ENCODE results near the gene ZNF804B.
"Not testable (repeated sequence)": the region's sequence is repeated elsewhere in the genome, so short reads cannot be mapped to it uniquely, and the experiment has no call there.

Gene ZNF804B

GRCh38 chr7:89183712-89184111 lies 424.2 kb downstream of the ZNF804B start:
- no peaks in the 10 kb centered on the region for H3K9me3 ChIP-seq (ENCODE audit: control insufficient read depth, low read length)
- H3K36me3 ChIP-seq (ENCODE audit: control insufficient read depth, insufficient read depth, low read length), result no peaks in the 10 kb centered on the region
- H3K4me1 ChIP-seq (ENCODE audit: control insufficient read depth, insufficient read depth, low read length), result no peaks in the 10 kb centered on the region
- H3K27me3 ChIP-seq (ENCODE audit: control insufficient read depth, insufficient read depth, low read length, poor library complexity, severe bottlenecking), result no peaks in the 10 kb centered on the region
- H3K27ac ChIP-seq (ENCODE audit: insufficient read depth, low read depth, low read length, poor library complexity, severe bottlenecking), result no peak overlapping the region
- 66 to 68% methylated on average over 5 of the region's 5 CpGs for WGBS, 2 experiments
- no peak overlapping the region for H3K4me3 ChIP-seq (ENCODE audit: insufficient read depth, low read depth, low read length)

GRCh38 chr7:89200758-89201157 lies 441.3 kb downstream of the ZNF804B start:
- no peak overlapping the region for H3K27ac ChIP-seq (ENCODE audit: insufficient read depth, low read depth, low read length, poor library complexity, severe bottlenecking)
- H3K4me3 ChIP-seq (ENCODE audit: insufficient read depth, low read depth, low read length), result no peak overlapping the region
- WGBS, 2 experiments, result 89 to 90% methylated on average over 1 of the region's 2 CpGs
- no peaks in the 10 kb centered on the region for H3K4me1 ChIP-seq (ENCODE audit: control insufficient read depth, insufficient read depth, low read length)
- H3K27me3 ChIP-seq (ENCODE audit: control insufficient read depth, insufficient read depth, low read length, poor library complexity, severe bottlenecking), result no peaks in the 10 kb centered on the region
- H3K9me3 ChIP-seq (ENCODE audit: control insufficient read depth, low read length), result no peaks in the 10 kb centered on the region
- H3K36me3 ChIP-seq (ENCODE audit: control insufficient read depth, insufficient read depth, low read length), result no peaks in the 10 kb centered on the region

- WGBS, 2 experiments, result 62 to 72% methylated on average over 2 of the region's 2 CpGs
- no peaks in the 10 kb centered on the region for H3K4me1 ChIP-seq (ENCODE audit: control insufficient read depth, insufficient read depth, low read length)
- no peaks in the 10 kb centered on the region for H3K27me3 ChIP-seq (ENCODE audit: control insufficient read depth, insufficient read depth, low read length, poor library complexity, severe bottlenecking)
- H3K36me3 ChIP-seq (ENCODE audit: control insufficient read depth, insufficient read depth, low read length), result no peaks in the 10 kb centered on the region
- H3K27ac ChIP-seq (ENCODE audit: insufficient read depth, low read depth, low read length, poor library complexity, severe bottlenecking), result no peak overlapping the region
- no peaks in the 10 kb centered on the region for H3K9me3 ChIP-seq (ENCODE audit: control insufficient read depth, low read length)
- no peak overlapping the region for H3K4me3 ChIP-seq (ENCODE audit: insufficient read depth, low read depth, low read length)
Observed at GRCh38 chr7:89223900-89224395, 464.4 kb downstream of the ZNF804B start.

DNA sequence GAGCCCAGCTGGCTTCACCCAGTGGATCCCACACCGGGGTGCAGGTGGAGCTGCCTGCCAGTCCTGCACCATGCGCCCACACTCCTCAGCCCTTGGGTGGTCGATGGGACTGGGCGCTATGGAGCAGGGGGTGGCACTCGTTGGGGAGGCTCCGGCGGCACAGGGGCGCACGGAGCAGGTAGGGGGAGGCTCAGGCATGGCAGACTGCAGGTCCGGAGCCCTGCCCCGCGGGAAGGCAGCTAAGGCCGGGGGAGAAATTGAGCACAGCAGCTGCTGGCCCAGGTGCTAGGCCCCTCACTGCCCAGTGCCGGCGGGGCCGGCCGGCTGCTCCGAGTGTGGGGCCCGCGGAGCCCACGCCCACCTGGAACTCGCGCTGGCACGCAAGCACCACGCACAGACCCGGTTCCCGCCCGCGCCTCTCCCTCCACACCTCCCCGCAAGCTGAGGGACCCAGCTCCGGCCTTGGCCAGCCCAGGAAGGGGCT lies 469.2 kb downstream of the ZNF804B start:
- not testable (repeated sequence) for H3K36me3 ChIP-seq (ENCODE audit: control insufficient read depth, insufficient read depth, low read length); H3K9me3 ChIP-seq (ENCODE audit: control insufficient read depth, low read length); H3K4me1 ChIP-seq (ENCODE audit: control insufficient read depth, insufficient read depth, low read length); H3K4me3 ChIP-seq (ENCODE audit: insufficient read depth, low read depth, low read length); H3K27ac ChIP-seq (ENCODE audit: insufficient read depth, low read depth, low read length, poor library complexity, severe bottlenecking); H3K27me3 ChIP-seq (ENCODE audit: control insufficient read depth, insufficient read depth, low read length, poor library complexity, severe bottlenecking)
- 90 to 93% methylated on average over 31 of the region's 31 CpGs for WGBS, 2 experiments

- H3K36me3 ChIP-seq (ENCODE audit: control insufficient read depth, insufficient read depth, low read length), result no peaks in the 10 kb centered on the region
- H3K4me1 ChIP-seq (ENCODE audit: control insufficient read depth, insufficient read depth, low read length), result no peaks in the 10 kb centered on the region
- H3K4me3 ChIP-seq (ENCODE audit: insufficient read depth, low read depth, low read length), result no peak overlapping the region
- no peak overlapping the region for H3K27ac ChIP-seq (ENCODE audit: insufficient read depth, low read depth, low read length, poor library complexity, severe bottlenecking)
- H3K27me3 ChIP-seq (ENCODE audit: control insufficient read depth, insufficient read depth, low read length, poor library complexity, severe bottlenecking), result no peaks in the 10 kb centered on the region
- no peaks in the 10 kb centered on the region for H3K9me3 ChIP-seq (ENCODE audit: control insufficient read depth, low read length)
Observed at GRCh38 chr7:89238156-89238555, 478.7 kb downstream of the ZNF804B start.

GRCh38 chr7:89246196-89246595 lies 486.7 kb downstream of the ZNF804B start:
- Histone ChIP-seq H3K4me1 (ENCODE audit: control insufficient read depth, insufficient read depth, low read length) (no peaks in the 10 kb centered on the region), H3K4me3 (ENCODE audit: insufficient read depth, low read depth, low read length) (no peak overlapping the region), H3K36me3 (ENCODE audit: control insufficient read depth, insufficient read depth, low read length) (no peaks in the 10 kb centered on the region), H3K27me3 (ENCODE audit: control insufficient read depth, insufficient read depth, low read length, poor library complexity, severe bottlenecking) (no peaks in the 10 kb centered on the region), H3K9me3 (ENCODE audit: control insufficient read depth, low read length) (no peaks in the 10 kb centered on the region), H3K27ac (ENCODE audit: insufficient read depth, low read depth, low read length, poor library complexity, severe bottlenecking) (no peak overlapping the region)

GRCh38 chr7:89247207-89247606 lies 487.7 kb downstream of the ZNF804B start:
- Histone ChIP-seq H3K27ac (ENCODE audit: insufficient read depth, low read depth, low read length, poor library complexity, severe bottlenecking) (no peak overlapping the region), H3K9me3 (ENCODE audit: control insufficient read depth, low read length) (no peaks in the 10 kb centered on the region), H3K4me3 (ENCODE audit: insufficient read depth, low read depth, low read length) (no peak overlapping the region), H3K27me3 (ENCODE audit: control insufficient read depth, insufficient read depth, low read length, poor library complexity, severe bottlenecking) (no peaks in the 10 kb centered on the region), H3K4me1 (ENCODE audit: control insufficient read depth, insufficient read depth, low read length) (no peaks in the 10 kb centered on the region), H3K36me3 (ENCODE audit: control insufficient read depth, insufficient read depth, low read length) (no peaks in the 10 kb centered on the region)
- 91 to 98% methylated on average over 3 of the region's 3 CpGs for WGBS, 2 experiments

DNA sequence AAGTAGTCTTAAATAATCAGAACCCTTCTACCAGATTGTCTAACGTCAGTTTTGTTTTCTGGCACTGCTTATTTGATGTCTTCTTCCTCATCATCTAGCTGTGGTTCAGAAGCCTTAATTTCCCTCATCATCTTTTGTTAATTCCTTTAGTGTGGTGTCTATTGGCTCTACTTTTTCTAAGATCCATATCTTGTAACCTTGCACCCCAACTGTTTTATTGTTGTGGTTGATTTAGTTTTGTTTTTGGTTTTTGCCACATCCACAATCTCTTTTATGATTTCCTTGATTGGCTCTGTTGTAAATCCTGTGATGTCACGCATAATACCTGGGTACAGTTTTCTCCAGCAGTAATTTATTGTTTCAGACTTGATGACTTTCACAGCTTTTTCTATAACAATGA lies 499.6 kb downstream of the ZNF804B start:
- Histone ChIP-seq H3K4me1 (ENCODE audit: control insufficient read depth, insufficient read depth, low read length) (no peaks in the 10 kb centered on the region), H3K27ac (ENCODE audit: insufficient read depth, low read depth, low read length, poor library complexity, severe bottlenecking) (no peak overlapping the region)

DNA sequence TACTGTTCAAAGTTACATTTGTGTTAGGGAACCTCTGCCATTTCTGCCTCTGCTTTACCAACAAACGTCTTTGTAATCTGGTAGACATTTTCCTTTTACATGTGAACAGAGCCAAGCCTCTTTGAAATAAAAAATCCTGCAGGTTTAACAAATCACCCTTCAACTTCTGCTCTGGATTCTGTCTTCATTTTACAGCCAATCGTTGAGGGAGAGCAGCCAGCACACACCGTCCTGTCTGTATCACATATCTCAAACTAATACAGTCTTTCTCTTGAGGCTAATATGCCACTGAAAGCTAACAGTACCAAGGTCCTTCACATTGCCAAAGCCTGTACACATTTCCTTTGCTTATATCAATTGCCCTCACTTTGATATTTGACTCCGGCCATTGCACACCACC lies 504.6 kb downstream of the ZNF804B start:
- Histone ChIP-seq H3K27me3 (ENCODE audit: control insufficient read depth, insufficient read depth, low read length, poor library complexity, severe bottlenecking) (no peaks in the 10 kb centered on the region), H3K27ac (ENCODE audit: insufficient read depth, low read depth, low read length, poor library complexity, severe bottlenecking) (no peak overlapping the region), H3K36me3 (ENCODE audit: control insufficient read depth, insufficient read depth, low read length) (no peaks in the 10 kb centered on the region), H3K9me3 (ENCODE audit: control insufficient read depth, low read length) (no peaks in the 10 kb centered on the region), H3K4me3 (ENCODE audit: insufficient read depth, low read depth, low read length) (no peak overlapping the region), H3K4me1 (ENCODE audit: control insufficient read depth, insufficient read depth, low read length) (no peaks in the 10 kb centered on the region)
- 85 to 87% methylated on average over 4 of the region's 4 CpGs for WGBS, 2 experiments

More for the DNA sequence above, 499.6 kb downstream of the ZNF804B start:
- no peaks in the 10 kb centered on the region for H3K9me3 ChIP-seq (ENCODE audit: control insufficient read depth, low read length)
- H3K36me3 ChIP-seq (ENCODE audit: control insufficient read depth, insufficient read depth, low read length), result no peaks in the 10 kb centered on the region
- 89 to 95% methylated on average over 2 of the region's 2 CpGs for WGBS, 2 experiments
- H3K4me3 ChIP-seq (ENCODE audit: insufficient read depth, low read depth, low read length), result no peak overlapping the region
- H3K27me3 ChIP-seq (ENCODE audit: control insufficient read depth, insufficient read depth, low read length, poor library complexity, severe bottlenecking), result no peaks in the 10 kb centered on the region

- Histone ChIP-seq H3K36me3 (ENCODE audit: control insufficient read depth, insufficient read depth, low read length) (no peaks in the 10 kb centered on the region), H3K27ac (ENCODE audit: insufficient read depth, low read depth, low read length, poor library complexity, severe bottlenecking) (no peak overlapping the region), H3K4me1 (ENCODE audit: control insufficient read depth, insufficient read depth, low read length) (no peaks in the 10 kb centered on the region), H3K4me3 (ENCODE audit: insufficient read depth, low read depth, low read length) (no peak overlapping the region), H3K27me3 (ENCODE audit: control insufficient read depth, insufficient read depth, low read length, poor library complexity, severe bottlenecking) (no peaks in the 10 kb centered on the region), H3K9me3 (ENCODE audit: control insufficient read depth, low read length) (no peaks in the 10 kb centered on the region)
- WGBS, 2 experiments, result 50 to 88% methylated on average over 1 of the region's 2 CpGs
Observed at GRCh38 chr7:89265631-89266030, 506.1 kb downstream of the ZNF804B start.

- Histone ChIP-seq H3K9me3 (ENCODE audit: control insufficient read depth, low read length) (no peaks in the 10 kb centered on the region), H3K27ac (ENCODE audit: insufficient read depth, low read depth, low read length, poor library complexity, severe bottlenecking) (no peak overlapping the region), H3K4me1 (ENCODE audit: control insufficient read depth, insufficient read depth, low read length) (no peaks in the 10 kb centered on the region), H3K4me3 (ENCODE audit: insufficient read depth, low read depth, low read length) (no peak overlapping the region), H3K36me3 (ENCODE audit: control insufficient read depth, insufficient read depth, low read length) (no peaks in the 10 kb centered on the region), H3K27me3 (ENCODE audit: control insufficient read depth, insufficient read depth, low read length, poor library complexity, severe bottlenecking) (no peaks in the 10 kb centered on the region)
- WGBS, 2 experiments, result 100% methylated on average over 1 of the region's 2 CpGs; no CpG with 5 or more reads in 1 of the 2 experiments
Observed at GRCh38 chr7:89283302-89283701, 523.8 kb downstream of the ZNF804B start.

Data from ectodermal cell (in vitro differentiated cells).